GM12892 (cell line): ENCODE measurements around the gene SIX5.

Source experiments
- POLR2A ChIP-seq: IDR thresholded peaks from 2 replicates; pipeline ENCODE4 v1.6.1; 2011; ENCODE audit warnings: low read depth, low read length, control low read depth
- POLR2AphosphoS5 ChIP-seq: IDR thresholded peaks from 2 replicates; pipeline ENCODE4 v1.6.1; 2011; ENCODE audit warnings: low read depth, low read length, control low read depth

DNA sequence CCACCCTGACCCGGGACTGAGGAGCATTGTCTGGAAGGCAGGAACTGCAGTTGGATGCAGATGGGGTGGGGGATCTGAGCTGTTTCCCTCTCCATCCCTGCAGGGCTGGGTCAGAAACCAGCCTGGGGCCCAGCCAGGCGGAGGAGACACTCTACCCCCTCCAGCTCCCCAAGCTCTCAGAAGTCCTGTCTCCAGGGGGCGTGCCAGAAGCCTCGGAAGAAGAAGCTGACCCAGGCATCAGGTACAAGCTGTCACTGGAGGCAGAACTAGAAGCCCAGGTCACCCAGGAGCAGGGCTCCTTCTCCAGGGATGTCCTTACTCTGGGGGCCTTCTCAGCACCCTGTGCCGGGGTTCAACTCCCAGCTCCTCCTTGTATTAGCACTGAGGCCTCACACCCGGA is 15.5 kb downstream of the SIX5 start:
- TF ChIP-seq POLR2A (no peak), POLR2AphosphoS5 (no peak)
